GM13976 (cell line): Measurements from ENCODE around the gene CS.

Experiments used
- DNase-seq: peaks from one replicate; pipeline ENCODE4 v3.0.0; 2012; ENCODE audit warnings: low spot score
- in situ Hi-C: fragments of 300-500 bp; cut with MboI; formaldehyde crosslinking; loops from one replicate; pipeline ENCODE4 v1.12.0; 2022; ENCODE audit warnings: low sequenced_read_pairs, mixed read lengths, inconsistent platforms; ENCODE audit not compliant: unreplicated experiment
- TF ChIP-seq, protein P1 (sequence below): IDR thresholded peaks from 2 replicates; pipeline ENCODE4 v1.5.1; 2012; ENCODE audit warnings: borderline replicate concordance, mild to moderate bottlenecking; ENCODE audit not compliant: insufficient read depth; ENCODE audit errors: extremely low read depth, missing control alignments, control extremely low read depth

Gene CS

DNA sequence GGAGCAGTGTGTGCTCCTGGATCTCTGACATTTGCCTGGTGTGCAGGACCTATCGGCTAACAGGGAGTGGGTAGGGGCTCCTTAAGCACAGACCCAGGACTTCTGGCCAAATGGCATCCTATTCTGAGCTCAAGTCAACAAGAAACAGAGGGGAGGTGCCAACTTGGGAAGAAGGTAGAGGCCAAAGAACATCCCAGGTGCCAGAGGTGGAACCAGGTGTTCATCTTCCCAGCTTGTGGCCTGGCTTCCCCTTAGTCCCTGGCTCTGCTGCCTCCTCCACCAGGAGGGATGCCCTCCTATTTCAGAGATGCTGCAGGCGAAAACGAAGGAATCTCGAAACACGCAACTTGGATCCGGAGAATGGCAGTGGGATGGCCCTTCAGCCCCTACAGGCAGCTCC is 64.0 kb downstream of the CS start:
- TF ChIP-seq, protein P1, sequence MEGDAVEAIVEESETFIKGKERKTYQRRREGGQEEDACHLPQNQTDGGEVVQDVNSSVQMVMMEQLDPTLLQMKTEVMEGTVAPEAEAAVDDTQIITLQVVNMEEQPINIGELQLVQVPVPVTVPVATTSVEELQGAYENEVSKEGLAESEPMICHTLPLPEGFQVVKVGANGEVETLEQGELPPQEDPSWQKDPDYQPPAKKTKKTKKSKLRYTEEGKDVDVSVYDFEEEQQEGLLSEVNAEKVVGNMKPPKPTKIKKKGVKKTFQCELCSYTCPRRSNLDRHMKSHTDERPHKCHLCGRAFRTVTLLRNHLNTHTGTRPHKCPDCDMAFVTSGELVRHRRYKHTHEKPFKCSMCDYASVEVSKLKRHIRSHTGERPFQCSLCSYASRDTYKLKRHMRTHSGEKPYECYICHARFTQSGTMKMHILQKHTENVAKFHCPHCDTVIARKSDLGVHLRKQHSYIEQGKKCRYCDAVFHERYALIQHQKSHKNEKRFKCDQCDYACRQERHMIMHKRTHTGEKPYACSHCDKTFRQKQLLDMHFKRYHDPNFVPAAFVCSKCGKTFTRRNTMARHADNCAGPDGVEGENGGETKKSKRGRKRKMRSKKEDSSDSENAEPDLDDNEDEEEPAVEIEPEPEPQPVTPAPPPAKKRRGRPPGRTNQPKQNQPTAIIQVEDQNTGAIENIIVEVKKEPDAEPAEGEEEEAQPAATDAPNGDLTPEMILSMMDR = no peak
- in situ Hi-C loops = no loop called here

DNA sequence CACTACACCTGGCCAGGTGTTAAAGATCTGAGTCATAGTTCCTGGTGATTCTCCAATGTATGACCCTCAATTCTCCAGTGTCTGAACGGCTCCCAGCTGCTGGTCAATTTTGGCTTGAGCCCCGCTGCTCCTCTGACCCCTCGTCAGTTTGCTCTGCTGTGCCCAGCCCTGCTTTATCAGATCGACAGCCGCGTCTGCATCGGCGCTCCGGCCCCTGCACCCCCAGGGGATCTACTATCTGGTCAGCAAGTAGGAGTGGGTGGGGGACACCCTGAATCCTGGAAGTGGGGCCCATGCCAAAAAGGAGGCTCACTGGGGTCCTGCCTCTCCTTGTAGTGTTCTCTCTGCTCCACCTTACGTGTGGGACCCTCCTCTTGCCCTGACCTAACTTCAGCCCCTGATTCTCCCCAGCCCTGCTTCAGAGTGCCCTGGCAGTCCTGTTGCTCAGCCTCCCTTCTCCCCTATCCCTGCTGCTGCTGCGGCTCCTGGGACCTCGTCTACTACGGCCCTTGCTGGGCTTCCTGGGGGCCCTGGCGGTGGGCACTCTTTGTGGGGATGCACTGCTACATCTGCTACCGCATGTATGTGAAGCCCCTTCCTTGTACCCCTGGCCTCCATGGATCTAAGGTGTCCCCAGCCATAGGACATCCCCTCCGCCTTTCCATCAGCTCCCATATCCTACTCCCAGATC is 65.2 kb downstream of the CS start:
- DNase-seq = no peak
- TF ChIP-seq, protein P1 = no peak
- in situ Hi-C loops = no loop called here

More for the DNA sequence above, 64.0 kb downstream of the CS start:
- no peak for DNase-seq

DNA sequence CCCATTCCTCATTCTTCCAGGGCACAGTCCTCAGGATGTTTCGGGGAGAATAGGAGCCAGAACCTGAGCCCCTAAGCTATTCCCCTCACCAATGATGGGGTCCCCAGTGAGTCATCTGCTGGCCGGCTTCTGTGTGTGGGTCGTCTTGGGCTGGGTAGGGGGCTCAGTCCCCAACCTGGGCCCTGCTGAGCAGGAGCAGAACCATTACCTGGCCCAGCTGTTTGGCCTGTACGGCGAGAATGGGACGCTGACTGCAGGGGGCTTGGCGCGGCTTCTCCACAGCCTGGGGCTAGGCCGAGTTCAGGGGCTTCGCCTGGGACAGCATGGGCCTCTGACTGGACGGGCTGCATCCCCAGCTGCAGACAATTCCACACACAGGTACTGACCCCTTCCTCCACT is 68.9 kb downstream of the CS start:
- no peak for DNase-seq
- TF ChIP-seq, protein P1 = no peak
- in situ Hi-C loops = no loop called here

DNA sequence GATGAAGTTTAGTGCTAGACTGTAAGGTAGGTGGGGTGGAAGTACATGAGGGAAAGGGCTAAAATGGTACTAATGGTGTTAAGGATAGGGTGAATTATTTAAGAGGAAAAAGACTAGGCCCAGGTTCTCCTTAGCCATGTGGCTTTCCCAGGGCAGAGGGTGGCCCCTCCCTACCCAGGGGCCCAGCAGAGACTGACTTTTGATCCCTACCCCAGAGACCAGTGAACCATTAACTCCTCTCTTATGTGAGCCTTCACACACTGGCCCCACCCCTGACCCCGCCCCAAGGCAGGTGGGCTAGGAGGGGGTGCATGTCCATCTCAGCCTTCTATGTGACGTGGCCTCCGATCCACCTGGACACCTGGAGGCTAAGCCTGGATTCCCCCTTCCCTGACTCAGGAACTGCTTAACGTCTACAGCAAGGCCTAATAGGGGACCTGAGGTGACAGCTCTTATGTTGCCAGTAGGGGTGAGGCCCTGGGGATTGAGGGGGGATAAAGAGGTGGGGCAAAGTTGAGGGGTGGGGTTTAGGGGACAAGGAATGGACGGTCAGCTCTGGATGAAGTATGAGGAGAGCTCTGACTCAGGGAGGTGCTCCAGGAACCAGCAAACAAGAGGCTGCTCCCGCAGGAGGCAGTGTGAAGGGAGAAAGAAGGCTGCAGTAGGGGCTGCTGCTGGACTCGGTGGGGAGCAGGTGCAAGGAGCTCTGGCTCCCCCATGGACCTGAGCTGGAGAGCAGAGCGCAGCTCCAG is 69.5 kb downstream of the CS start:
- TF ChIP-seq, protein P1 = no peak
- DNase-seq = peak; percentile 34
- in situ Hi-C loops = no loop called here

DNA sequence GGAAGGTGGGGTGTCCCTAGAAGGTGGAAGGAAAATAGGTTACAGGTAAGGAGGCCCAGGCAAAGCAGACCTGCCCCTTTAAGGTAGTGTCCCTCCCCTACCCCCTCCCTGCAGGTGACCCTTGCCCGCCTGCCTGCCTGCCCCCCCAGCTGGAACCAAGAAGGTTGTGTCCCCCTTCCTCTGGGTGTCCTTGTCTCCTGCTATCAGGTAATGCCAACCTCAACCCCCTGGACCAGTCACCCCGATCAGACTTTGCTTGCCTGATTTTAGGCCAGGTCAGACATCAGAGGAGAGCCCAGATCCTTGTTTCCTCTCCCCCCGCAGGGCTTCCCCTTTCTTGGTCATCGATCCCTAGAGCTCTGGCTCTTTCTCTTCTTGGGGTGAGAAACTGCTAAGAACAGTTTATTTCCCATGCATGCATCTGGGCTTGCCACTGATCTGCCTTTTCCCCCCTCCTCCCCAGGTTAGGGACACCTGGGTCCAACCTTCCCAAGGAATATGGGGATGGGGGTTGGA is 70.2 kb downstream of the CS start, which contains the start of gene SLC39A5:
Gene SLC39A5, plus strand, starts transcription at position 136 of the 516 bp plus-strand sequence. CDS start 1,224 bp downstream, outside the sequence.
- TF ChIP-seq, protein P1 = no peak
- in situ Hi-C loops = no loop called here
- DNase-seq = peak; percentile 24

DNA sequence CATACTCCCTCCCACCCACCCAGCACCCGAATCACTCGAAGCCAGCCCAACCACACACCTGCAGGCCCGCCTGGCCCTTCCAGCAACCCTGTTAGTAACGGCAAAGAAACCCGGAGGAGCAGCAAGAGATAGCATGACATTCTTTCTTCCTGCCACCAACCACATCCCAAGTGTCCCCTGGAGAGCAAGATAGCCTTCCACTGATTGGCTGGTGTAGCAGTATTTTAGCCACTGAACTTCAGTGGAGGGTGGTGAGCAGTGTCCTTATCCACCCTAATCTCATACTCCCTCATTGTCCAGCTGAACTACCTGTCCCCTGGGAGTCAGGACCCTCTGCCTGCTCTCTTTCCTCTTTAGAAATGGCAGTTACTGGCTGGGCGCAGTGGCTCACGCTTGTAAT is 71.0 kb downstream of the CS start:
- no peak for DNase-seq
- TF ChIP-seq, protein P1 = no peak
- in situ Hi-C loops = no loop called here
